GM18508 (cell line): Measurements from ENCODE around the gene STAP2.
"Not testable (repeated sequence)": the region's sequence is repeated elsewhere in the genome, so short reads cannot be mapped to it uniquely, and the experiment has no call there.

Experiments used
- ATAC-seq: cut with Tn5 transposase; IDR thresholded peaks from one replicate; pipeline ENCODE4 v1.9.1; 2021; ENCODE audit warnings: moderate number of reproducible peaks; ENCODE audit not compliant: insufficient read depth, unreplicated experiment

STAP2 gene

GRCh38 chr19:4359627-4360000 lies 21.0 kb upstream of the STAP2 start:
- no peak for ATAC-seq

DNA sequence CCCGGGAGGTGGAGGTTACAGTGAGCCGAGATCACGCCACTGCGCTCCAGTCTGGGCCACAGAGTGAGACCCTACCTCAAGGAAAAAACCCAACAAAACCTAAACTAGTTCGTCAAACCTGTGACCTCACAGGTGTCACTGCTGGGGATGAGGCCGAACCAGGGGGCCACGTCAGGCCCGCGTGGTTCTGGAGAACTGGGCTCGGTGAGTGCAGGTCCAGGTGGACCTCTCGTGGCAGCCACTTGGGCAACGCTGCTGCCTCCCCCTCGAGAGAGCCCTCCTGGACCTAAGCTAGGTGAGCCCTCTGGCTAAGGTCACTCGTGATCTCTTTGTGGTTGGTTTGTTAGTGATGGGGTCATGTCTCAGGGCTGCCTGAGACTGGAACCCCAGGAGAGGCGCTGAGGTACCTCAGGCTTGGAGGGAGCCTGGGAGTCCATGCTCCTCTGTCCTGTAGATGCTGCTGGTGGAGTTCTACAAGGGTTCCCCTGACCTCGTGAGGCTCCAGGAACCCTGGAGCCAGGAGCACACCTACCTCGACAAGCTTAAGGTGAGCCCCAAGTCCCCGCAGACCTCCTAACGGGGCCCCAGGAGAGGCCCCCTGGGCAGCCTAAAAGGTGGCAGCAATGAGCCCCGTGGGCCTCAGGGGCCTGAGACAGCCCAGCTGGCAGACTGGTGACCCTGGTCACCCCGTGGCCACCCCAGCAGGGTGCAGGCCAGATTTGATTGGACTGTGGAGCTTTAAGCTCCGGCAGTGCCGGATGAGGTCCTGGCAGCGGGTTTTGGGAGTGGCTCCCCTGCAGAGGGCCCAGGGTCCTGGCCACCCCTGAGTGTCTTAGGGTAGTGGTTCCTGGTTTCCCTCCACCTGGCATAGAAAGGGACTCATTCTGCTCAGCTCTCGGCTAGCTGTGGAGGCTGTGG lies 20.3 kb upstream of the STAP2 start:
- ATAC-seq = no peak

DNA sequence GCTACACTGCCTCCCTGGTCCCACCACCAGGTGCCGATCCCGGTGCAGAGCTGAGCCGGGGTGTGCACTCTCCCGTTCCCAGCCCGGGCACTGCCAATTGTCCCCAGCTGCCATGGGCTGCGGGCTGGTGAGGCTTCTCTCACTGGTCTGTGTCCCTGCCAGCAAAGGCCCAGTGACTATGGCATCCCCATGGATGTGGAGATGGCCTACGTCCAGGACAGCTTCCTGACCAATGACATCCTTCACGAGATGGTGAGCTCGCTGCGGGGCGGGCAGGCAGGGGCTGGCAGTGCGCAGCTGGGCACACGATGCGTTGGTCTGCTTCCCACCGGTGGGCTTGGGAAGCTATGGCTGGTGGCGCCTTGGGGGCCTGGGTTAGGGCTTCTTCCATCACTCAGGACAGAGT lies 19.3 kb upstream of the STAP2 start:
- no peak for ATAC-seq

- ATAC-seq = no peak
These were observed 18.6 kb upstream of the STAP2 start for GRCh38 chr19:4357095-4357797.

DNA sequence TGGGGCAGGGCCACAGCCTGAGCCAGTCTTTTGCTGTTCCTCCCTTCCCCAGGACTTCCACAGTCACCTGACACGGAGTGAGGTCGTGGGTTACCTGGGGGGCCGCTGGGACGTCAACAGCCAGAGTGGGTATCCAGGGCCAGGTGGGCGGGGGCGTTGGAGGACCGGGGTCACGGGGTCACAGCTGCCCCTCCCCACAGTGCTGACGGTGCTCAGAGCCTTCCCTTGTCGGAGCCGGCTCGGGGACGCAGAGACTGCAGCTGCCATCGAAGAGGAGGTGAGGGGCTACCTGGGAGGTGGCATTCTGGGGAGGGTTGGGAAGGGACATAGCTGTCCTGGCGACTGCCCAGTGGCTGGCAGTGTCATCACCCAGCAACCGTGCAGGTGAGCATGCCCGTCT lies 16.3 kb upstream of the STAP2 start:
- ATAC-seq = no peak

DNA sequence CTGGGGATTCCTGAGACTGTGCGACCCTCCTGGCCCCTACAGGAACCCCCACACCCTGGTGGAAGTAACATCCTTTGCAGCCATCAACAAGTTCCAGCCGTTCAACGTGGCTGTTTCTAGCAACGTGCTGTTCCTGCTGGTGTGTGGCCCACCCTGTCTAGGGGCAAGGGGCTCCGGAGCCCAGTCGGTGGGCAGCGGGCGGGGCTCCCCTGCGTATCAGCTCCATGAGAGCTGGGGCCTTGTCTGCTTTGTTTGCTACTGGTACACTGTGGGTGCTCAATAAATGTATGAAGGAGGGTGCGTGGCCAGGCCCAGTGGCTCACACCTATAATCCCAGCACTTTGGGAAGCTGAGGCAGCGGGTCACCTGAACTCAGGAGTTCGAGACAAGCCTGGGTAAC lies 15.7 kb upstream of the STAP2 start:
- no peak for ATAC-seq

- ATAC-seq = no peak
These were observed 14.1 kb upstream of the STAP2 start for GRCh38 chr19:4352701-4353121.

GRCh38 chr19:4350726-4351125 lies 12.1 kb upstream of the STAP2 start:
- ATAC-seq = no peak

GRCh38 chr19:4350111-4350510 lies 11.5 kb upstream of the STAP2 start:
- no peak for ATAC-seq

DNA sequence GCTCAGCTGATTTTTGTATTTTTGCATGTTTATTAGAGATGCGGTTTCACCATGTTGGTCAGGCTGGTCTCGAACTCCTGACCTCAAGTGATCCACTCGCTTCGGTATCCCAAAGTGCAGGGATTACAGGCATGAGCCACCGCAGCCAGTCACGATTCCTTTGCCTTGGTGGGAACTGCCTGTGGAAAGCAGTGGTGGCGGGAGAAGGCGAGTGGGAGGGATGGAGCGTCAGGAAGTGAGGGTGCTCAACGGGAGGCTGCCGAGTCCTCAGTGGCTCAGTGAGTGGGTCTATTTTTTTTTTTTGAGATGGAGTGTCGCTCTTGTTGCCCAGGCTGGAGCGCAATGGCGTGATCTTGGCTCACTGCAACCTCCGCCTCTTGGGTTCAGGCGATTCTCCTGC lies 10.6 kb upstream of the STAP2 start:
- not testable (repeated sequence) for ATAC-seq

GRCh38 chr19:4347521-4347920 lies 8.9 kb upstream of the STAP2 start:
- ATAC-seq = no peak

DNA sequence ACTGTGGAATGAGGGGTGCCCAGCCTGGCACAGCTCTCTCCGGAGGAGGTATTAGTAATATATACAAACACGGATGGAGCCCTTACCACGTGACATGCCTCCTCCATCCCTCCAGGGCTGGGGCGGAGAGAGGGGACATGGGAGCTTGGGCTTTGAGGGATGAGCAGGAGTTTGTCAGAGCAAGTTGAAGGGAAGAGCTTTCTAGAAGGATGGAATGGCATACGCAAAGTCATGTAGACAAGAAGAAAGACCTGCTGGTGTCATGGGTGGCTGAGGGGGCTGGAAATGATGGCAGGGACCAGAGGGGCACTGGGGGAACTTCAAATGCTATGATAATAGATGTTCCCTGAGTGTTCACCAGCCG lies 7.4 kb upstream of the STAP2 start:
- no peak for ATAC-seq

DNA sequence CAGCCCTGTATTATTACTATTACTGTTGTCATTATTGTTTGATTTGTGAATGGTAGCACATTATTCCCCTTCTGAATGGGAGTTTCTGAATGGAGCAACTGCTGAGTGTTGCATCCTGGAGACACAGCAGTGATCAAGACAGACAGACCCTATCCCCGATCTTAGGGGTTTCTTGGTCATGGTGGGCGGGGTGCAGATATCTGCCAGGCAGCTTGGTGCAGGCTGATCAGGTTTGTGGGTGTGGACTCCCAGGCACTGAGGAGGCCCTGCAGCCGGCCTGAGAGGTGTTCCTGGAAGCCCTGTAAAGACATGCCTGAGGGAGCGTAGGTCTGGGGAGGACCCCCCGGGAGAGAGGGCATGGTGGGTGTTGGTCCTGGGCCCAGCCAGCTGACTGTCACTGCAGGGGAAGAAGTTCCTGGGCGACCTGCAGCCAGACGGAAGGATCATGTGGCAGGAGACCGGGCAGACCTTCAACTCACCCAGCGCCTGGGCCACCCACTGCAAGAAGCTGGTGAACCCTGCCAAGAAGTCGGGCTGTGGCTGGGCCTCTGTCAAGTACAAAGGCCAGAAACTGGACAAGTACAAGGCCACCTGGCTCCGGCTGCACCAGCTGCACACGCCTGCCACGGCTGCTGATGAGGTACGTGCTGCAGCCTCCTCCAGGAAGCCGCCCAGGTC lies 6.9 kb upstream of the STAP2 start:
- no peak for ATAC-seq

DNA sequence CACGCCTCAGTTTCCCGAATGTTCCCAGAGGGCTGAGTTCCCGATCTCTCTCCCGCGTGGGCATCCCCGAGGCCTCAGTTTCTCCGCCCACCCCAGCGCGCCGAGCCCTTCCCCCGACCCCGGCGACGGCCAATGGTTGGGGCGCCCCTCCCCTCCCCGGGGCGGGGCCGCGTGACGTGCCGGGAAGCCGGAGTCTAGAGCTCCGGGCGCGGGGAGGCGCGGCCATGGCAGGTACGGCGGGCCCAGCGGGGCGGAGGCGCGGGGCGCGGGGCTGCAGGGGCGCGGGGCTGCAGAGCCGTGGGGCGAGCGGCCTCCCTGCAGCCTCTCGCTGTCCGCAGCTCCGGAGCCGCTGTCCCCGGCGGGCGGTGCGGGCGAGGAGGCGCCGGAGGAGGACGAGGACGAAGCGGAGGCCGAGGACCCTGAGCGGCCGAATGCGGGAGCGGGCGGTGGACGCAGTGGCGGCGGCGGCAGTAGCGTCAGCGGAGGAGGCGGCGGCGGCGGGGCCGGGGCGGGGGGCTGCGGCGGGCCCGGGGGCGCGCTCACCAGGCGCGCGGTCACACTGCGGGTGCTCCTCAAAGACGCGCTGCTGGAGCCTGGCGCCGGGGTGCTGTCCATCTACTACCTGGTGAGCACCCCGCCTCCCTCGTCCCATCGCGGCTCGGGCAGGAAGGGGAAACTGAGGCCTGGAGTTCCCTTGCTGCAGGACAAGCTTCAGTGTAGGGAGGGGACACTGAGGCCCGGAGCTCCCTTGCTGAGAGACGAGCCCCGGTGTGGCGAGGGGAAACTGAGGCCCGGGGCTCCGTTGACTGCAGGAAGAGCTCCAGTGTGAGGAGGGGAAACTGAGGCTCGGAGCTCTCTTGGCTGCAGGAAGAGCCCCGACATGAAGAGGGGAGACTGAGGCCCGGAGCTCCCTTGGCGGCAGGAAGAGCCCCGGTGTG lies 5.0 kb upstream of the STAP2 start, which contains the start of gene MPND:
Gene MPND, plus strand, starts transcription at position 193 of the 938 bp plus-strand sequence. Its CDS starts 32 bp downstream, at position 225.
- peak; percentile 9 for ATAC-seq

DNA sequence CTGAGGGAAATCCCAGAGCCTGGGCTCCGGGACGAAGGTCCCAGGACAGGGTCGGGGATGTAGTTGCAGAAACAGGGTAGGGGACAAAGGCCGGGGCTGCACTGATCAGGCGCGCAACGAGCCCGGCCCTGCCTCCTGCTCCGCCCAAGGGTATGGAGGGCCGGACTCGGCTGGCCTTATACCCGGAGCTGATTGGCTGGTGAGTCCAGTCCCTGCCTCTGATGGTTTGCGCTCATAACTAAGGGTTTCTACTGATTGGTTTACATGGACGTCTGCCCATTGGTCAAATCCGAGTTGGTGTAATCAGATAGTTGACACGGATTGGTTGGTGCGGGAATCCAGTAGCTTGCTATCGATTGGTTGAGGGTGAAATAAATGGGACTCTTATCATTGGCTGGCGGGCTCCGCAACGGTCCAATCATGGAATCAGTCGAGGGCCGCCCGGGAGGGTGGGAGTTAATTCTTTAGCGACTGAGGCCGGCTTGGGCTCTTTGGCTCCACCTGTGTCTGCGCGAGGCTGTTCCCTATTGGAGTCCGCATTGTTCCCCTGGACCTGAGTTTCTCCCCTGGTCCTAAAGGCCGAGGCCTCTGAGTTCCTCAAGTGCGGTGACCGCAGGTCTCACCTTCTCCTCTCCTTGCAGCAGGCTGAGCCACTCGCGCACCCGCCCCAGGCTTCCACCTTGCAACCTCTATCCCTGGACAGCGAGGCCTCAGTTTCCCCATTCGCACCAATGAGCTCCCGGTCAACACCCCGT lies 4.2 kb upstream of the STAP2 start:
- ATAC-seq = peak; percentile 84

GRCh38 chr19:4342314-4342614 lies 3.6 kb upstream of the STAP2 start:
- no peak for ATAC-seq

- no peak for ATAC-seq
These were observed 654 bp downstream of the STAP2 start for GRCh38 chr19:4337906-4338440.

- no peak for ATAC-seq
These were observed 3.6 kb downstream of the STAP2 start for GRCh38 chr19:4334929-4335570.

GRCh38 chr19:4329858-4330257 lies 8.8 kb downstream of the STAP2 start:
- ATAC-seq = no peak
